SK-N-SH (cell line): ENCODE data around the gene WT1. TPM values are rescaled to one million over a fixed set of nuclear protein-coding genes. Genes with fewer than 3 reads are reported as not detected.

ENCODE experiments used
- CTCF ChIA-PET: fragments of 300-600, 350-600 bp; formaldehyde crosslinking; extraction: SDS; loops from one replicate; lab custom pipeline; 2021; lab: Yijun Ruan, JAX
- POLR2A ChIA-PET: fragments of 350-600 bp; sonication (Branson Sonifier 250); formaldehyde crosslinking; extraction: SDS; loops from one replicate; lab custom pipeline; 2020; ENCODE audit warnings: antibody characterized with exemption, inconsistent platforms; lab: Yijun Ruan, JAX
- DNase-seq: peaks from one replicate; pipeline ENCODE4 v3.0.0; 2012
- H2AFZ ChIP-seq: fragments of 200-600 bp; sonication (generic); 2 replicates; pipeline ENCODE4 v1.8.1; 2016; ENCODE audit warnings: antibody characterized with exemption, mild to moderate bottlenecking, low read depth
- H3F3A ChIP-seq: fragments of 200-600 bp; sonication (generic); replicated peaks from 2 replicates; pipeline ENCODE3; 2016; ENCODE audit warnings: antibody characterized with exemption, mild to moderate bottlenecking; ENCODE audit not compliant: insufficient read depth
- H3K27ac ChIP-seq, 2 experiments: fragments of 200-500 bp in 1 of 2; fragments of 200-600 bp in 1 of 2; sonication (Bioruptor generic) in 1 of 2; sonication (generic), shearing (Covaris generic) in 1 of 2; 2 replicates each; pipeline versions ENCODE4 v1.5.1 to v1.6.1; 2014 to 2016; ENCODE audit warnings: low read depth in 2 of 2, inconsistent platforms in 1 of 2, low read length in 1 of 2, mild to moderate bottlenecking in 1 of 2, mixed read lengths in 1 of 2
- H3K27me3 ChIP-seq: fragments of 200-600 bp; sonication (generic), shearing (Covaris generic); 2 replicates; pipeline ENCODE4 v1.6.1; 2016; ENCODE audit warnings: mixed run types; ENCODE audit not compliant: insufficient read depth
- H3K36me3 ChIP-seq, 2 experiments: fragments of 200-500 bp in 1 of 2; fragments of 200-600 bp in 1 of 2; sonication (Bioruptor generic) in 1 of 2; sonication (generic) in 1 of 2; replicated peaks in 1 of 2; 2 replicates each; pipeline versions ENCODE3 to v1.5.1; 2014 to 2016; ENCODE audit warnings: low read length in 1 of 2, mild to moderate bottlenecking in 1 of 2; ENCODE audit not compliant: insufficient read depth in 2 of 2, control insufficient read depth in 1 of 2
- H3K4me1 ChIP-seq, 2 experiments: fragments of 200-500 bp in 1 of 2; fragments of 200-600 bp in 1 of 2; sonication (Bioruptor generic) in 1 of 2; sonication (generic), shearing (Covaris generic) in 1 of 2; 2 replicates each; pipeline versions ENCODE4 v1.5.1 to v1.6.1; 2014 to 2016; ENCODE audit warnings: low read depth in 1 of 2, low read length in 1 of 2, mixed run types in 1 of 2; ENCODE audit not compliant: insufficient read depth in 2 of 2, control insufficient read depth in 1 of 2
- H3K4me2 ChIP-seq: fragments of 200-600 bp; sonication (generic), shearing (Covaris generic); 2 replicates; pipeline ENCODE4 v1.6.1; 2017; ENCODE audit warnings: mixed run types
- H3K4me3 ChIP-seq, 2 experiments: fragments of 200-500 bp in 1 of 2; fragments of 200-600 bp in 1 of 2; sonication (Bioruptor generic) in 1 of 2; sonication (generic), shearing (Covaris generic) in 1 of 2; 2 replicates each; pipeline versions ENCODE4 v1.5.1 to v1.8.1; 2014 to 2016; ENCODE audit warnings: low read depth in 2 of 2, inconsistent platforms in 1 of 2, low read length in 1 of 2, mild to moderate bottlenecking in 1 of 2, mixed read lengths in 1 of 2, moderate library complexity in 1 of 2
- H3K79me2 ChIP-seq: fragments of 200-600 bp; sonication (generic); 2 replicates; pipeline ENCODE4 v1.8.1; 2017; ENCODE audit warnings: mild to moderate bottlenecking; ENCODE audit not compliant: insufficient read depth
- H3K9ac ChIP-seq: fragments of 200-600 bp; sonication (generic); 2 replicates; pipeline ENCODE4 v1.6.1; 2017; ENCODE audit warnings: mixed run types
- H3K9me2 ChIP-seq: fragments of 200-600 bp; sonication (generic); 2 replicates; pipeline ENCODE4 v1.6.1; 2017; ENCODE audit warnings: mixed run types
- H3K9me3 ChIP-seq: fragments of 200-600 bp; sonication (generic); 2 replicates; pipeline ENCODE4 v1.6.1; 2017; ENCODE audit warnings: mixed run types, mild to moderate bottlenecking, moderate library complexity
- H4K20me1 ChIP-seq: fragments of 200-600 bp; sonication (generic); 2 replicates; pipeline ENCODE4 v1.6.1; 2017; ENCODE audit warnings: mild to moderate bottlenecking, mixed run types; ENCODE audit not compliant: insufficient read depth
- EP300 ChIP-seq, 2 experiments: IDR thresholded peaks; 2 replicates each; pipeline versions ENCODE4 v1.4.0 to v1.6.1; 2012; ENCODE audit warnings: borderline replicate concordance in 1 of 2, low read depth in 1 of 2, low read length in 1 of 2
- FOSL2 ChIP-seq: IDR thresholded peaks from 2 replicates; pipeline ENCODE4 v1.4.0; 2012; ENCODE audit warnings: low read depth, mild to moderate bottlenecking, moderate library complexity, borderline replicate concordance
- FOXM1 ChIP-seq: IDR thresholded peaks from 2 replicates; pipeline ENCODE4 v1.4.0; 2012; ENCODE audit warnings: low read depth, mild to moderate bottlenecking
- GABPA ChIP-seq: IDR thresholded peaks from 2 replicates; pipeline ENCODE4 v1.4.0; 2012; ENCODE audit warnings: low read depth, mild to moderate bottlenecking
- GATA2 ChIP-seq: sonication (generic); formaldehyde crosslinking; IDR thresholded peaks from 2 replicates; pipeline ENCODE4 v1.5.0; 2020; ENCODE audit warnings: mild to moderate bottlenecking, missing genetic modification reagents
- IRF3 ChIP-seq: fragments of 150-350 bp; IDR thresholded peaks from 2 replicates; pipeline ENCODE4 v1.6.1; 2016; ENCODE audit warnings: mild to moderate bottlenecking, low read depth, low read length
- JUND ChIP-seq: IDR thresholded peaks from 2 replicates; pipeline ENCODE4 v1.4.0; 2012
- MEF2A ChIP-seq: IDR thresholded peaks from 2 replicates; pipeline ENCODE4 v1.4.0; 2012; ENCODE audit warnings: low read depth, borderline replicate concordance
- MXI1 ChIP-seq: IDR thresholded peaks from 2 replicates; pipeline ENCODE4 v1.6.1; 2012; ENCODE audit warnings: mild to moderate bottlenecking, low read depth, low read length, improper control_type of control experiment
- NFIC ChIP-seq: IDR thresholded peaks from 2 replicates; pipeline ENCODE4 v1.4.0; 2012; ENCODE audit warnings: borderline replicate concordance
- PBX3 ChIP-seq: IDR thresholded peaks from 2 replicates; pipeline ENCODE4; 2012
- RAD21 ChIP-seq: IDR thresholded peaks from 2 replicates; pipeline ENCODE4 v1.6.1; 2012; ENCODE audit warnings: mild to moderate bottlenecking, low read length
- RCOR1 ChIP-seq: fragments of 150-350 bp; IDR thresholded peaks from 2 replicates; pipeline ENCODE4 v1.6.1; 2017; ENCODE audit warnings: antibody characterized with exemption, low read length
- SIN3A ChIP-seq: IDR thresholded peaks from 2 replicates; pipeline ENCODE4 v1.6.1; 2012; ENCODE audit warnings: low read depth, mild to moderate bottlenecking, low read length, moderate library complexity, borderline replicate concordance
- TAF1 ChIP-seq: IDR thresholded peaks from 2 replicates; pipeline ENCODE4 v1.6.1; 2012; ENCODE audit warnings: low read depth, mild to moderate bottlenecking, low read length, moderate library complexity, borderline replicate concordance
- TCF12 ChIP-seq: IDR thresholded peaks from 2 replicates; pipeline ENCODE4 v1.4.0; 2012
- TEAD4 ChIP-seq: IDR thresholded peaks from 2 replicates; pipeline ENCODE4 v1.4.0; 2012; ENCODE audit warnings: mild to moderate bottlenecking, borderline replicate concordance; ENCODE audit not compliant: insufficient read depth
- USF1 ChIP-seq: IDR thresholded peaks from 2 replicates; pipeline ENCODE4 v1.4.0; 2012; ENCODE audit warnings: low read depth, borderline replicate concordance
- USF2 ChIP-seq: fragments of 150-350 bp; IDR thresholded peaks from 2 replicates; pipeline ENCODE4 v1.6.1; 2017; ENCODE audit warnings: antibody characterized with exemption, low read length, low read depth, borderline replicate concordance
- YY1 ChIP-seq: IDR thresholded peaks from 2 replicates; pipeline ENCODE4 v1.4.0; 2012; ENCODE audit warnings: low read depth, mild to moderate bottlenecking
- ZBTB33 ChIP-seq: IDR thresholded peaks from 2 replicates; pipeline ENCODE4 v1.4.0; 2012; ENCODE audit warnings: low read depth, borderline replicate concordance
- WGBS: methylation state at CpG from one replicate; pipeline ENCODE4 v1.1.6; 2017; ENCODE audit warnings: low lambda C conversion rate; 5-methylcytosine and 5-hydroxymethylcytosine counted together
- polyA plus RNA-seq, 3 experiments: library from polyadenylated mRNA; depleted of rRNA; stranded (reverse); fragments of >200 nt; gene quantifications; 2 replicates each; pipeline ENCODE4 v1.2.3, GENCODE V29; 2012

The WT1 gene
- polyA plus RNA-seq, 1 of the 3 experiments (the other 2 are of a cell fraction), result 0.49 TPM

GRCh38 chr11:32348502-32348901 is 86.8 kb downstream of the WT1 start:
- Histone ChIP-seq H4K20me1 (no peaks in the 10 kb centered on the region), H3K4me3 (no peak overlapping the region), H3K4me2 (no peak overlapping the region), H3K9me3 (no peaks in the 10 kb centered on the region), H3K79me2 (no peaks in the 10 kb centered on the region), H3F3A (no peaks in the 10 kb centered on the region), H2AFZ (no peak overlapping the region), H3K4me1 (no peaks in the 10 kb centered on the region), H3K9me2 (no peaks in the 10 kb centered on the region), H3K27me3 (peaks cover 22% of the 10 kb centered on the region; the same call in 1 of the 2 replicates), H3K9ac (no peak overlapping the region), H3K36me3 (no peaks in the 10 kb centered on the region), H3K27ac (no peak overlapping the region)
- no peak for DNase-seq
- TF ChIP-seq NFIC (no peak), GATA2 (CRISPR knock-in tag) (no peak), EP300 (IDR thresholded peaks at IDR 0.05; ENCODE audit: borderline replicate concordance in 1 of 2, low read depth in 1 of 2, low read length in 1 of 2) (no peak), PBX3 (no peak), USF2 (no peak), FOXM1 (no peak), RAD21 (no peak), JUND (no peak), RCOR1 (no peak)
- WGBS, result 8% methylated on average over 1 of the region's 1 CpG
- POLR2A ChIA-PET, result no interaction called here
- CTCF ChIA-PET, result no interaction called here

- Histone ChIP-seq H3K79me2 (no peaks in the 10 kb centered on the region), H3K9ac (no peak overlapping the region), H2AFZ (no peak overlapping the region), H4K20me1 (no peaks in the 10 kb centered on the region), H3K9me2 (no peaks in the 10 kb centered on the region), H3K4me1 (no peaks in the 10 kb centered on the region), H3K36me3 (no peaks in the 10 kb centered on the region), H3K27me3 (peaks cover 25% of the 10 kb centered on the region; the same call in 1 of the 2 replicates), H3F3A (no peaks in the 10 kb centered on the region), H3K27ac (no peak overlapping the region), H3K4me3 (no peak overlapping the region), H3K4me2 (no peak overlapping the region), H3K9me3 (no peaks in the 10 kb centered on the region)
- ChIA-PET POLR2A (no interaction called here), CTCF (no interaction called here)
- TF ChIP-seq USF1, result no peak
- TF ChIP-seq NFIC, result no peak
- no peak for TF ChIP-seq ZBTB33
- TF ChIP-seq YY1, result no peak
- no peak for TF ChIP-seq GATA2 (CRISPR knock-in tag)
- no peak for TF ChIP-seq MEF2A
- no peak for TF ChIP-seq RCOR1
- no peak for TF ChIP-seq SIN3A
- TF ChIP-seq TEAD4, result no peak
- TF ChIP-seq GABPA, result no peak
- TF ChIP-seq IRF3, result no peak
- no peak for TF ChIP-seq MXI1
- TF ChIP-seq FOSL2, result no peak
- no peak for TF ChIP-seq TAF1
- TF ChIP-seq TCF12, result no peak
- no peak for DNase-seq
- WGBS, result 31% methylated on average over 5 of the region's 5 CpGs
Observed at GRCh38 chr11:32344946-32345345, 90.4 kb downstream of the WT1 start.
